HG03442 (cell line): Measurements from ENCODE around the gene EIF1.
"Not testable (repeated sequence)": the region's sequence is repeated elsewhere in the genome, so short reads cannot be mapped to it uniquely, and the experiment has no call there.

Experiments
- ATAC-seq: cut with Tn5 transposase; IDR thresholded peaks from one replicate; pipeline ENCODE4 v1.9.1; 2021; ENCODE audit warnings: mild to moderate bottlenecking, moderate library complexity; ENCODE audit not compliant: unreplicated experiment

Gene EIF1

DNA sequence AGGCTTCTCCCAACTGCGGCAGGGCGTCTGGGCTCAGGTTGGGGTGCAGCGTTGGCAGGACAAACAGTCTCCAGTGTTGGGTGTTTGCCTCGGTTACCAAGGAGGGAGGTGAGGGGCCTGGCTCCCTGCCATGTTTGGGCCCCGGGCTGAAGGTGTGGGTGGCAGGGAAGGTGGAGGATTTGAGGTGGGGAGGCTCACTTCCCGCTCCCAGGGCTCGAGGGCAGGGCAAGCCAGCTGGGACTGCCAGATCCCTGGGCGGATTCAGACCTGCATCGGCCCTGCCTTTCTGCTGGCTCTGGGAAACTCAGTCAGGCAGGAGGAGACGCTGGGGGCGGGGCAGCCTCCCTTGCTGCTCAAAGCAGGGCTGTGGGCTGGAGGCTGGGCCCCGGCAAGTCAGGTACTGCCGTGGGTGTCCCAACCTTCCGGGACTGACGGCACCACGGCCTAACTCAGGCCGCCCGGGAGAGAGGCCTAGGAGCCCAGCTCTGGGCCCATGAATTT lies 33.0 kb upstream of the EIF1 start:
- no peak for ATAC-seq

- no peak for ATAC-seq
Observed at GRCh38 chr17:41656249-41657023, 32.2 kb upstream of the EIF1 start.

- no peak for ATAC-seq
Observed at GRCh38 chr17:41657176-41657754, 31.4 kb upstream of the EIF1 start.

GRCh38 chr17:41657936-41658335 lies 30.7 kb upstream of the EIF1 start:
- ATAC-seq: no peak

GRCh38 chr17:41658846-41659245 lies 29.8 kb upstream of the EIF1 start:
- ATAC-seq: no peak

DNA sequence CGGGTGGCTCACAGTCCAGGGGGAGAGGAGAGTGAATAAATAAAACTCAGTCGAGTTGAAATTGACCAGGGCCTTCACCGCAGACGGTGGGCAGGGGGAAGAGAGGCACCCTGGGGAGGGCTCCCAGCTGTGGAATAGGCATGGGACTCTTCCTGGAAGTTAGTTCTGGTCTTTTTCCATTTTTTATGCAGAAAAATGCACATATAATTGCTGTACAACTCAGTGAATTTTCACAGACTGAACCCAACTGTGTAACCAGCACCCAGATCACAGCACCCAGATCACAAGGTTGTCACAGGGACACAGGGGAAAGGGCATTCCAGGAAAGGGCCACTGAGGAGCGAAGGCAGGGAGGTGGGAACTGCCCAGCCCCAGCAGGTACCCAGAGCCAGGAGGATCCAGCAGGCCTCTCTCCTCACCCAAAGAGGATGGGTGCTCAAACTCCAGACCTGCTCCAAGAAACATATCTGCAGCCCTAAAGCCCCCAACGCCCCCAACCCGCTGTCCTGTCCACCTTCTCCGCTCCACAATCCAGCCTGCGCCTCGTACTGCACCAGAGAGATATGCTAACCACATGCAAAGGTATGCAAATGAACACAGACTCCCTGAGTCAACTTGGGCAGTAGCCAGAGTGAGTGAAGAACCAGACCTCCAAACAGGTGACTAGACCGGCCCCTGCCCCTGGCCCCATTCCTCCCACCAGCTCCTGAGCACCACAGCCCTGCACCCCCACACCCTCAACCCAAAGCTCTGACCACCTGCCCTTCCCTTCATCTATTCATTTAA lies 29.1 kb upstream of the EIF1 start:
- ATAC-seq: no peak

GRCh38 chr17:41660221-41660711 lies 28.4 kb upstream of the EIF1 start:
- ATAC-seq: no peak

DNA sequence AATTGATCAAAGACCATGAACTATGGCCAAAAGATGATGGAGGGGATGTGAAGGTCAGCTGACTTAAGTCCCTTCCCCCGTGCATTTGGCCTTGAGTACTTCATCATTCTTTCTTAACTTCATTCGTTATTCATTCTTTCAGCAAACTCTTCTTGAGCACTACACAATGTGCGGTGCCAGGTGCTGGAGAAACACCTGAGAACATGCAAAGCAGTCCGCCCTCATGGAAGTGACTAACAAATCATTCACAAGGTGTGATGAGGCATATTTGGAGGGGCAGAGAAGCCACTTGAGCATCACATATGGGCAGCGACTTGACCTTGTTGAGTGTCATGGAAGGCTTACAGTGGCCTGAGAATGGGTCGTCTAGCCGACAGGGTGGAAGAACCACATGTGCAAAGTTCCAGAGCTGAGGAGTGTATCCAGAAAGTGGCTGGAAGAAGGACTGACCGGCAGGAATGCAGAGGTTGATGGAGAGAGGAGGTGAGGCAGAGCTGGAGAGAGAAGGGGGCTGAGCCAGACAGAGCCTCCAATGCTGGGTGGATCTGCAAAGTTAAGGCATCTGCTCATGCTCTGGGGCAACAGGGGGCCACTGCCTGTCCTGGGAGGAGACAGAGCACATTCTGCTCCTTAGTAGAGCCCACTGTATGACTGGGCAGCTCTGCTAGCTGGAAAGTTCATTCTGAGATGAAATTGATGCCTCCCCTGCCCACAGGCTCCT lies 25.1 kb upstream of the EIF1 start:
- ATAC-seq: no peak

DNA sequence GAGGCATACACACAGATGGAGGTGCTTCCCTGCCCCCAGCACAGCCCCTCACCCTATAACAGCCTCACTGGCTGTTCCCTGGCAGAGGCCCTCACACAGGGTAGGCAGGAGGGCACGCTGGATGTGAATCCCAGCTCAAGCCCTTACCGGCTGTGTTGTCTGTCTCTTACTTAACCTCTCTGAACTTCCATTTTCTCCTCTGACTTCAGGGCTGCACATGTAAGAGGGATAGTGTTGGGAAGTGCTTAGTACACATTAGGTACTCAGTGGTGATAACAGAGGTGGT lies 24.6 kb upstream of the EIF1 start:
- ATAC-seq: no peak

- no peak for ATAC-seq
Observed at GRCh38 chr17:41664587-41665565, 23.8 kb upstream of the EIF1 start.

DNA sequence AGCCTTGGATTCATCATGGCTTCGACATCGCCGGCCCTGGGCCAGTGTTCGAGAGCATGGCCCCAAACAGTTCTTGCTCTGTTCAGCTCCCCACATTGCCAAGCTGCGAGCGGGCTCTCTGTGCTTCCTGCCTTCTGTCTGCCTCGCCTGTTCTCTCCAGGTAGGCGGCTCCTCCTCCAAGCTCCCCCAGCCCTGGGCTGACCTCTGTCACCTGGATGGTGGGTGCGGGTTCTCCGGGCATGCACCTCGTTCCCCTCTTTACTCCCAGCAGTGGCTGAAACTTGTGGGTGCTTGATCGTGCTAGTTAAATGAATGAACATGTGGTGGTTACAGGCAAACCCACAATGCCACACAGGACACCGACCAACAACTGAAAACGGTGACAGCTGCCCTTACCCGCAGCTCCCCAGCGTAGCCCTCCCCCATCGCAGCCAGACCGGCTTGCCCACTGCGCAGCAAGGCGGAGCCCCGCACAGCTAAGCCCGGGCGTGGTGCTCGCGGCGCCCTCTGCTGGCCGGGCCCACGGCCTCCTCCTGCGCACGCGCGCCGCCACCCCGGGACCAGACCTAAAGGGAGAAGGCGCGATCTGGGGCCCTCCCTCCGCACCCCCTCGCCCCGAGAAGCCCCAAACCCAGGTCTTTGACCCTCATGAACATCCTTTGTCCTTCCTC lies 23.0 kb upstream of the EIF1 start:
- peak; percentile 58 for ATAC-seq

DNA sequence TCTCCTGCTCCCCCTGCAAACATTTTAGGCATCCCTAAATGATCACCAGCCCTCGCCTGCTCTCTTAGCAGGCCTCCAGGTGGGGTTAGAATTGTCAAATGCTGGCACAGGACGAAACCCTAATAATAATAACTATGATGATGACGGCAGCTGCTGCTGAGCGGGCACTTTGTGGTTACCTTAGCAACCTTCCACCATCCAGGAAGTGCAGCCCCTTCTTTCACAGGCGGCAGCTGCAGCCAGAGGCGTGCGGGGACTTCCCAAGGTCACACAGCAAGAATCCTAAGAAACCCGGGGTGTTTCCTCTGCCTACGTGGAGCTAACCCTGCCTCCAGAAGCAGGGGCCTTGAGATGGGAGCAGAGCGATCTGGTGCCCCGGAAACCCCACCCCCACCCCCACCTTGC lies 22.4 kb upstream of the EIF1 start:
- ATAC-seq: peak; percentile 33

GRCh38 chr17:41666708-41667279 lies 21.9 kb upstream of the EIF1 start:
- ATAC-seq: peak; percentile 42

DNA sequence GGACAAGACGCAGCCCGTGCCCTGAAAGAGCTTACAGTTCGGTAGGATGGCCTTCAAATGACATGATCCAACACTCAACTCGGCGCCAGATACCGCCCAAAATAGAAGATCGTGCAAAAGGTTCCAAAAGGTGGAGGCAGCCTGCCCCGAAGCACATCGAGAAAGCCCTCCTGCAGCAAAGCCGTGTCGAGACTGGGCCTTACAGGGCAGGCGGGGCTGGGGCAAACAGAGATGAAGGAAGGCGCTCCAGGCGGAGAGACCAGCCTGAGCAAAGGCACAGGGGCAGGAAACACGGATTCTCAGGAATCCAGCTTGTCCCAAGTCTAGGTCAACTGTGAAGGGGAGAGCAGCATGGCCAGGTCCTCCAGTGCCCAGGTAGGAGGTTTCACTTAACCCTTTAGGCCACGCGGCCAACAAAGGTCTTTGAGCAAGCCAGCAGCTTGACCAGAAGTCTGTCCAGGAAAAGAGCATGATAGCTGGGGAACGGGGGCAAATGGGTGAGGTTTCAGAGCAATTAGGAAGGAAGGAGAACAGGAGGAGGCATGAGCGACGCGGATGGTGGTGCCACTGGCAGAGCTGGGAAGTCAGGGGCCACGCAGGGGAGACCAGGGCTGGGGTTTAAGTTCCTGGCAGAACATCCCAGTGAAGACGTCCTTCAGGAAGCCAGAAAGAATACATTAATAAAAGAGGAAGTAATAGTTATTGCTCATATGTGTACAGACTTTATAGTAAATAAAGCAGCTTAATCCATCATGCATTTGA lies 21.2 kb upstream of the EIF1 start:
- no peak for ATAC-seq

GRCh38 chr17:41672153-41672552 lies 16.5 kb upstream of the EIF1 start:
- ATAC-seq: no peak

GRCh38 chr17:41675157-41676057 lies 13.3 kb upstream of the EIF1 start:
- not testable (repeated sequence) for ATAC-seq

- ATAC-seq: no peak
Observed at GRCh38 chr17:41676058-41676419, 12.6 kb upstream of the EIF1 start.
